HL-60 (cell line): ENCODE results near the gene HOMER1.

Experiments
- DNase-seq, 2 experiments: peaks; one replicate each; pipeline ENCODE4 v3.0.0-alpha.2; 2010 to 2020; ENCODE audit warnings: low read depth in 1 of 2, low spot score in 1 of 2
- H3K27ac ChIP-seq: fragments of 250-450 bp; sonication (Bioruptor Pico); replicated peaks from 2 replicates; pipeline ENCODE4 v1.5.1; 2020; ENCODE audit warnings: mild to moderate bottlenecking, moderate library complexity
- H3K27me3 ChIP-seq: fragments of 250-450 bp; sonication (Bioruptor Pico); 2 replicates; pipeline ENCODE4 v1.5.1; 2021; ENCODE audit warnings: mild to moderate bottlenecking, moderate library complexity; ENCODE audit not compliant: insufficient read depth, poor library complexity, severe bottlenecking
- H3K4me3 ChIP-seq: replicated peaks from 2 replicates; pipeline ENCODE4 v1.5.1; 2011; ENCODE audit warnings: mild to moderate bottlenecking, control low read depth, low read length; ENCODE audit not compliant: insufficient read depth
- GABPA ChIP-seq: IDR thresholded peaks from 2 replicates; pipeline ENCODE4 v1.6.1; 2012; ENCODE audit warnings: low read depth
- POLR2AphosphoS5 ChIP-seq: IDR thresholded peaks from 2 replicates; pipeline ENCODE4 v1.6.1; 2012; ENCODE audit warnings: low read depth
- SPI1 ChIP-seq: IDR thresholded peaks from 2 replicates; pipeline ENCODE4 v1.6.1; 2012; ENCODE audit warnings: low read depth, mild to moderate bottlenecking, borderline replicate concordance
- TF ChIP-seq, protein P1 (sequence below): IDR thresholded peaks from 2 replicates; pipeline ENCODE4 v1.6.1; 2012; ENCODE audit warnings: low read depth; ENCODE audit not compliant: insufficient replicate concordance
- TF ChIP-seq, protein P2 (sequence below): IDR thresholded peaks from one replicate; pipeline ENCODE4 v1.5.1; 2011; ENCODE audit warnings: low read length, control low read depth, inconsistent platforms; ENCODE audit not compliant: insufficient read depth

Gene HOMER1

DNA sequence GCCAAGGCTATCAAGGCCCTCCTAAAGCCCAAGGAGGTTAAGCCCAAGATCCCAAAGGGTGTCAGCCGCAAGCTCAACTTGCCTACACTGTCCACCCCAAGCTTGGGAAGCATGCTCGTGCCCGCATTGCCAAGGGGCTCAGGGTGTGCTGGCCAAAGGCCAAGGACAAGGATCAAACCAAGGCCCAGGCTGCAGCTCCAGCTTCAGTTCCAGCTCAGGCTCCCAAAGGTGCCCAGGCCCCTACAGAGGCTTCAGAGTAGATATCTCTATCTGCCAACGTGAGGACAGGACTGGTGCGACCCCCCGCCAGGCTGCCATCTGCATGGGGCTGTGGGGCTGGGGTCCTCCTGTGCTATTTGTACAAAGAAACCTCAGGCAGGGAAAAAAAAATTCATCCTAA is 3.3 kb downstream of the HOMER1 start:
- peaks cover 2% of the 10 kb centered on the region for H3K27me3 ChIP-seq
- H3K4me3 ChIP-seq = no peak overlapping the region
- H3K27ac ChIP-seq = no peak overlapping the region
- no peak for DNase-seq
- TF ChIP-seq, protein P1, sequence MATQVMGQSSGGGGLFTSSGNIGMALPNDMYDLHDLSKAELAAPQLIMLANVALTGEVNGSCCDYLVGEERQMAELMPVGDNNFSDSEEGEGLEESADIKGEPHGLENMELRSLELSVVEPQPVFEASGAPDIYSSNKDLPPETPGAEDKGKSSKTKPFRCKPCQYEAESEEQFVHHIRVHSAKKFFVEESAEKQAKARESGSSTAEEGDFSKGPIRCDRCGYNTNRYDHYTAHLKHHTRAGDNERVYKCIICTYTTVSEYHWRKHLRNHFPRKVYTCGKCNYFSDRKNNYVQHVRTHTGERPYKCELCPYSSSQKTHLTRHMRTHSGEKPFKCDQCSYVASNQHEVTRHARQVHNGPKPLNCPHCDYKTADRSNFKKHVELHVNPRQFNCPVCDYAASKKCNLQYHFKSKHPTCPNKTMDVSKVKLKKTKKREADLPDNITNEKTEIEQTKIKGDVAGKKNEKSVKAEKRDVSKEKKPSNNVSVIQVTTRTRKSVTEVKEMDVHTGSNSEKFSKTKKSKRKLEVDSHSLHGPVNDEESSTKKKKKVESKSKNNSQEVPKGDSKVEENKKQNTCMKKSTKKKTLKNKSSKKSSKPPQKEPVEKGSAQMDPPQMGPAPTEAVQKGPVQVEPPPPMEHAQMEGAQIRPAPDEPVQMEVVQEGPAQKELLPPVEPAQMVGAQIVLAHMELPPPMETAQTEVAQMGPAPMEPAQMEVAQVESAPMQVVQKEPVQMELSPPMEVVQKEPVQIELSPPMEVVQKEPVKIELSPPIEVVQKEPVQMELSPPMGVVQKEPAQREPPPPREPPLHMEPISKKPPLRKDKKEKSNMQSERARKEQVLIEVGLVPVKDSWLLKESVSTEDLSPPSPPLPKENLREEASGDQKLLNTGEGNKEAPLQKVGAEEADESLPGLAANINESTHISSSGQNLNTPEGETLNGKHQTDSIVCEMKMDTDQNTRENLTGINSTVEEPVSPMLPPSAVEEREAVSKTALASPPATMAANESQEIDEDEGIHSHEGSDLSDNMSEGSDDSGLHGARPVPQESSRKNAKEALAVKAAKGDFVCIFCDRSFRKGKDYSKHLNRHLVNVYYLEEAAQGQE = no peak
- TF ChIP-seq, protein P2, sequence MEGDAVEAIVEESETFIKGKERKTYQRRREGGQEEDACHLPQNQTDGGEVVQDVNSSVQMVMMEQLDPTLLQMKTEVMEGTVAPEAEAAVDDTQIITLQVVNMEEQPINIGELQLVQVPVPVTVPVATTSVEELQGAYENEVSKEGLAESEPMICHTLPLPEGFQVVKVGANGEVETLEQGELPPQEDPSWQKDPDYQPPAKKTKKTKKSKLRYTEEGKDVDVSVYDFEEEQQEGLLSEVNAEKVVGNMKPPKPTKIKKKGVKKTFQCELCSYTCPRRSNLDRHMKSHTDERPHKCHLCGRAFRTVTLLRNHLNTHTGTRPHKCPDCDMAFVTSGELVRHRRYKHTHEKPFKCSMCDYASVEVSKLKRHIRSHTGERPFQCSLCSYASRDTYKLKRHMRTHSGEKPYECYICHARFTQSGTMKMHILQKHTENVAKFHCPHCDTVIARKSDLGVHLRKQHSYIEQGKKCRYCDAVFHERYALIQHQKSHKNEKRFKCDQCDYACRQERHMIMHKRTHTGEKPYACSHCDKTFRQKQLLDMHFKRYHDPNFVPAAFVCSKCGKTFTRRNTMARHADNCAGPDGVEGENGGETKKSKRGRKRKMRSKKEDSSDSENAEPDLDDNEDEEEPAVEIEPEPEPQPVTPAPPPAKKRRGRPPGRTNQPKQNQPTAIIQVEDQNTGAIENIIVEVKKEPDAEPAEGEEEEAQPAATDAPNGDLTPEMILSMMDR = no peak
- no peak for TF ChIP-seq SPI1

DNA sequence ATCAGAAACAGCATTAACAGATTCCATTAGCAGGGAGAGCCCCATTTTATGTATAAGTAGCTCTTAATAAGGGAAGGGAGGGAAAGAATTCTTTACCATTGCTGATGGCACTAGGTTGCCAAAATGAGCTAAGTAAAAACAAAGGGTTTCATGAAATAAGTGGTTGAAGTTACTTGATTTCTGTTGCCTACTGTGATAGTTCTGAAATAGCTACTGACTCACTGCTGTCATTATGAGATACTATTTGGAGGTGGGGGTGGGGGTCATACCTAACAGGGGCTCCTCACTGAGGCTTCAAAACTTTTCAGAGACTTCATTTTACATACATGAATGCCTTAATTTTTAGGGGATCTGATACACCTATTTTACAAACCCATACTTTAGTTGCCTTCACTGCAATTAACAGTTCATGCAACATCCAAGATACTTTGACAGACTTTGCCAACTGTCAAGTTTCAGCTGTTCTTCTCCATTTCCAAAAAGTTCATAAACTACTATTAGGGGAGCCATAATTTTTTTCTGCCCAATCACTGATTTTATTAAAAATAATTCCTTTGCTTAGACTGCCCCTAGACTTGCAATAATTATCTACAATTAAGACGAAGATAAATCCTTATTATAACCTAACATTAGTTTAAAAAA is 4.6 kb downstream of the HOMER1 start:
- Histone ChIP-seq H3K4me3 (no peak overlapping the region), H3K27me3 (peaks cover 2% of the 10 kb centered on the region), H3K27ac (no peak overlapping the region)
- no peak for TF ChIP-seq GABPA
- DNase-seq = no peak

DNA sequence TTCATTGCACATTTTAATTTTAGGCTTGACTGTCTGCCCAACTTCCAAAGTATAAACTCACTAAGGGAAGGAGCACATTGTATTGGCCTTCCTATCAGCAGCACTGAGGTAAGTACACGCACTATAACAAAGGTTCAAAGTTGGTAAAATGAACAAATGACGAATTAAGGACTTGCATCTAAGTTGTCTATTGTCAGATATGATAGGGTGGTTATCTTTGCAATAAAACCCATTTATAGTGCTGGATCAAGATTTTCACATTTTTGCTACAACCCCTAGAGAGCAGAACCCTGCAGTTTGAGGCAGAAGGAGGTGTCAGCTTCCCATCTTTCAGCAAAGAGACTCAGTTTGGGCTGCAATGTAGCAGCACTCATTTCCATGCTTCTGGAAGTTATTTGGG is 5.1 kb downstream of the HOMER1 start:
- no peak overlapping the region for H3K4me3 ChIP-seq
- TF ChIP-seq, protein P2 = no peak
- TF ChIP-seq, protein P1 = no peak
- DNase-seq = no peak
- peaks cover 2% of the 10 kb centered on the region for H3K27me3 ChIP-seq
- no peak overlapping the region for H3K27ac ChIP-seq

DNA sequence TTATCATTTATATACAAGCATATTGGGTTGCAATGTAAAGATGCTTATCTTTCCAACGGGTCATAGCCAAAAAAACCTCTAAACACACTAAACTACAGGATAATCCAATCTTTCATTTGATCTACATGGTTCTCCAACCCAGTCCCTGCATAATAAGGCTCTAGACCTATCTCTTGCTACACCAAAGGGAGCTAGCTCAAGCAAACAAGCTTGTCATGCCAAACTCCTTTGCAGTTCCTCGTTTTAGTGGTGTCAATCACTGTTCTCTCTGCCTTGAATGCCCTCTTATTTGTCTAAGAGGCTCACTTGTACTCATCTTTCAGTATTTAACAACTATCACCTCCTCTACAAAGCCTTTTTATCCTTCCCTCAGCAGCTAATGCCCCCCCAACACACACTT is 5.6 kb downstream of the HOMER1 start:
- TF ChIP-seq GABPA (no peak), SPI1 (peak; percentile 50; the same call in 1 of the 2 replicates), POLR2AphosphoS5 (no peak)
- TF ChIP-seq, protein P1 = no peak
- TF ChIP-seq, protein P2 = no peak
- H3K27me3 ChIP-seq = peaks cover under 1% of the 10 kb centered on the region
- H3K4me3 ChIP-seq = no peak overlapping the region
- no peak for DNase-seq
- H3K27ac ChIP-seq = no peak overlapping the region
